ENCODE results near the gene KIAA1217.

The KIAA1217 gene

DNA sequence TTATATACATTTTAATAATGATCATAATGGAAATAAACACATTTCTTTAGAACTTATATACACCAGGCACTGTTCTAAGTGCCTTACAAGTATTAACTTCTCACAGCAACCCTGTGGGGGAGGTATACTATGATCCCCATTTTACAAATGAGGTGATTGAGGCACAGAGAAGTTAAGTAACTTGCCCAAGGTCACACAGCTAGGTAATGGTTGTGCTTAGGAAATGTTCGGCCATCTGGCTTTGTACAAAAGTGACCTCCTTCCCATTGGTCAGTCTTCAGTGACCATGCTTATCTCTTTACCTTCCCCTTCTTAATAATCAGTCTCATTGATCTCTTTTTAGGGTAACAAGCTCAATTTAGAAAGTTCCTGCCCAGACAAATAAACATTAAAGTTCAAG, 158.8 kb downstream of the KIAA1217 start:
- no peak for DNase-seq (ENCODE audit: low spot score)

- no peak for DNase-seq (ENCODE audit: low spot score)
Measured at GRCh38 chr10:24370877-24371276, 161.9 kb downstream of the KIAA1217 start.

DNA sequence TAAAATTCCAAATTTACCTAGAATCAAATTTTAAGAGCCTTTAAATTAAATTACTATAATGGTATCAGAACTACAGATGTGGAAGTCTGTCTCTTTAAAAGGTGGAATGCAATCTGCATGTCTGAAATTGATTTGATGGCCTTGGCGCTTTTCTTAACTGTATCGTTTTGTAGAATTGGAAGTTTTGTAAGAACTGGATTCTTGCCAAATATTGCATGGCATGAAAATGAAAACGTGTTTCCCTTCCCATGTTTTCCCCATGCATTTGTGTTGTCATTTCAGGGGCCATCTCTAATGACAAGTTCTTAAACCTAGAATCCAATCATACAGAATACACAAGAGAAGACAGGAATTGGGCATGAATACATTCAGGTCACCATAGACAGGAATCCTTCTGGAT, 162.5 kb downstream of the KIAA1217 start:
- no peak for DNase-seq (ENCODE audit: low spot score)

GRCh38 chr10:24374134-24374915, 165.4 kb downstream of the KIAA1217 start:
- DNase-seq (ENCODE audit: low spot score) = no peak

DNA sequence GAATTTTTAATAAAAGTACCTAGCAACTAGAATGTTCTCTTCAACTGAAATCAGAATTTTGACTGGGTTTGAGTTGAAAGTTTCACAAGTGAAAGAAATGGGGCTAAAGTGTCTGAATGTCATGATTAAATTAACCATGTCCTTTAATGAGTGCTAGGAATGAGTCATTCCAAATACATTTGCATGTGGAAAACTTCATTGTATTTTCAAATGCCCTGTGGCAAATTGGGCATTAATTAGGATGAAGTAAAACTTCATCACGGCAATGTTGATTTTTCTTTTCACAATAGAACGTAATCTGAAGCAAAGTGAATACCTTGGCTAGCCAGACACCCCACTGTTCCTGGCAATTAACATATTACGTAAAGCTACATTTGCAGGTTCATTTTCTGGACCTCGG, 166.6 kb downstream of the KIAA1217 start:
- DNase-seq (ENCODE audit: low spot score) = no peak

GRCh38 chr10:24376731-24377130, 167.8 kb downstream of the KIAA1217 start:
- no peak for DNase-seq (ENCODE audit: low spot score)

DNA sequence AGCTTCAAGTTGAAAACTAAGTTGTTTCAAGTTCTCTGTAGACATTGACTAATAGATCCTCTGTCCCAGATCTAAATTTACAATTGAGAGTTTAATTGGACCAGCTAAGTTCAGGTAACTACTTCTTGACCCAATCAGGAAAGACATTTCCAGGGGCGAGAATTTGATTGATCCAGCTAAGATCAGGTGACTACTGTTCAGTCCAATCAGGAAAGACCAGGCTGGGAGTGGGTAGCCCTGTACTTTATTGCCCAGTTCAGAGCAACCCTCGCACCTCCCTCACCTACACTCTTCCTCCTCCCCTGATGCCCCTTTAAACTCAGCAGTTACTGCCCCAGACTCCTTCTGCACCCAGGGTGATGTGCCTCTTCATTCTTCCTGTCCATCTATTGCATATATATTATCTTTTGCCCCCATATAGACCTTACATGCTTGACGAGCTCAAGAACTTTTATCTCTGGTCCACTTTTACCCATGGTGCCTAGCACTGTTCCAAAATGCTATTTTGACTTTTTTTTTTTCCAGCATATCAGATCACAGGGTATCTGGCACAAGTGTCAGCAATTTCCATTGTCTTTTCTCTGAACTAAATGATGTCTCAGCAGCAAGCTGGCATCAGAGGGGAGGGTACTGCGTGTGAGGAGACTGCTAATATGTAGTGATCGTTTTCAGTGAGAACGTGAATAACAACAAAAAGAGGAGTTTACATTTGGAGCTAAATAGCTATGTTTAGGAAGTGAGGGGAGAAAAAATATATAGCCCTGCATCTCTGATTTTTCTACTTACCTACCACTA, 169.4 kb downstream of the KIAA1217 start:
- DNase-seq (ENCODE audit: low spot score) = peak; percentile 22

DNA sequence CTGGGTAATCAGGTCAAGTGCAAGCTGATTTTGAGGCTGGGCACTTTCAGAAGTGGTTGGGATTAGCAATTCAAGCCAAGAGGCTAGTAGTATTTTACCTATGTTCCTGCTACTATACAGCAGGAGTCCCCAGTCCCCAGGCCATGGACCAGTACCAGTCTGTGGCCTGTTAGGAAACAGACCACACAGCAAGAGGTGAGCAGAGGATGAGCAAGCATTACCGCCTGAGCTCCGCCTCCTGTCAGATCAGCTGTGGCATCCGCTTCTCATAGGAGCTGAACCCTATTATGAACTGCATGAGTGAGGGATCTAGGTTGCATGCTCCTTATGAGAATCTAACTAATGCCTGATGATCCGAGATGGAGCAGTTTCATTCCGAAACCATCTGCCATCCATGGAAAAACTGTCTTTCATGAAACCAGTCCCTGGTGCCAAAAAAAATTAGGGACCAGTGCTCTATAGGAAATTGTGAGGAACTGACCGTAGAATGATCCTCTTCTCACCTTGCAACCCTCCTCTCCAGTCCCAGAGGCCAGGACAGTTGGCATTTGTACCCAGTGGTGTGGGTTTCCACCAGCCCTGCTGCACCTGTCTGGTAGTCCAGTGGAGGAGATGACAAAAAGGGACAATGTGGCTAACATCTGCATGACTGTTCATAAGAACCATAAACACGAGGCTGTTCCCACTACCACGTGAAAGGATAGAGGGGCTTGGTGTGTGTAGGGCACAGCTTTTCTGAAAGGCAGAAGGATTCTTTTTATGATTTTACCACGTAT, 172.5 kb downstream of the KIAA1217 start:
- peak; percentile 46 for DNase-seq (ENCODE audit: low spot score)

DNA sequence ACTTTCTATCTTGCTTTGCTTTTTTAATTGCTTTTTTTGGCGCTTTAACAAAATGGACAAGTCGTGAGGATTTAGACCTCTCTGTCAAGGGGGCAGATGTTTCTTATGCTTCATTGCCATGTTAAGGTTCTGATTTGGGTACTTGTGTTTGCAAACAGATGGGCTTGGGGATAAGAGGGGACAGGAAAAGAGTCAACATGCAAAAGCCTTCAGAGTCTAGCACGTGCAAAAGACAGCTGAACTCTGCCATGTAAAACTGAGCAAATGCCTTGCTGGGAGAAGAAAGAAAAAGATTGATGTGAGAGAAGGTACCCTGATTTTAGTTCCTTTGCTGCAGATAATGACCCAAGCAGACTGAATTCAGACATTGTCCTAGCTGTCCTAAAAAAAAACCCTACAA, 173.1 kb downstream of the KIAA1217 start:
- DNase-seq (ENCODE audit: low spot score) = peak; percentile 88

GRCh38 chr10:24382596-24382978, 173.6 kb downstream of the KIAA1217 start:
- peak; percentile 48 for DNase-seq (ENCODE audit: low spot score)

- no peak for DNase-seq (ENCODE audit: low spot score)
Measured at GRCh38 chr10:24382979-24383663, 174.2 kb downstream of the KIAA1217 start.

- DNase-seq (ENCODE audit: low spot score) = peak; percentile 94
Measured at GRCh38 chr10:24383681-24384106, 174.8 kb downstream of the KIAA1217 start.

DNA sequence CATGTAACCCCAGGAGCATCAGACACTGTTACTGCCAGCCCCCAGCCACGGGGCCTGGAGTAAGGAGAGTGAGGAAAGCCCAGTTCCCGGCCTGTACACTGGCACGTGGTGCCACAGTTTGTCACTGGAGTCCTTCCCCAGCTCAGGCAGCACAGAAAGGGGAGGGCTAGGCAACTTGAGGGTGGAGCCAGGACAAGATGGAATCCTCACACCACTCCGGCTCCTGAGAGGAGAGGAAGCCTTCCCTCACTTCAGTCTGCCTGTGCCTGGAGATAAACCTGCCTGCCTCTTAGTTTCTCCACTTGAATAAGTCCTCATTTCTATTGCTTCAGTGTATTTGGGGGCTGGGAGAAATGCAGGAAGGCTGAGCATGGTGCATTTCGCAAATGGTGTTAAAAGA, 176.0 kb downstream of the KIAA1217 start:
- DNase-seq (ENCODE audit: low spot score) = no peak

GRCh38 chr10:24385776-24386175, 176.8 kb downstream of the KIAA1217 start:
- no peak for DNase-seq (ENCODE audit: low spot score)

DNA sequence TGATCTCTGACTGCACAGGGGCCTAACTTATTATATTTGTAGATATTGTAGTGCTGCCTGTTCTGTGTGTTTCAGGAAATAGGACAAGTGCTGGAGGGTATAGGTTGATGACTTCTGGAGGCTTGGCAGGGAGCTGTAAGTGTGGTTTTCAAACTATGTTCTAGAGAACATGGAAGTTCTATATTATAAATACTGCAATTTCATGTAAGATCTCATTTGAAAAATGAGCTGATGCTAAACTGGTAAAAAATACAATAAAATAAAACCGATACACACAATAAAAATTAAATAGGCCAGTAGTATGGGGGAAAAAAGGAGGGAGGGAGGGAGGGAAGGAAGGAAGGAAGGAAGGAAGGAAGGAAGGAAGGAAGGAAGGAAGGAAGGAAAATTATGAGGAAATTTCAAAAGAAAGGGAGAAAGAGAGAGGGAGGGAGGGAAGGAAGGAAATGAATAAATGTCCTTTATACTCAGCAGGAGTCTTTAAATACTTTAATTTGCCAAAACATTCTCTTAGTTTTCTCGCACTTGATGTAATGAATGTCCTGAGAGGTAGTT, 181.3 kb downstream of the KIAA1217 start:
- DNase-seq (ENCODE audit: low spot score) = no peak

GRCh38 chr10:24390746-24391145, 181.8 kb downstream of the KIAA1217 start:
- no peak for DNase-seq (ENCODE audit: low spot score)

- no peak for DNase-seq (ENCODE audit: low spot score)
Measured at GRCh38 chr10:24393201-24393600, 184.3 kb downstream of the KIAA1217 start.

DNA sequence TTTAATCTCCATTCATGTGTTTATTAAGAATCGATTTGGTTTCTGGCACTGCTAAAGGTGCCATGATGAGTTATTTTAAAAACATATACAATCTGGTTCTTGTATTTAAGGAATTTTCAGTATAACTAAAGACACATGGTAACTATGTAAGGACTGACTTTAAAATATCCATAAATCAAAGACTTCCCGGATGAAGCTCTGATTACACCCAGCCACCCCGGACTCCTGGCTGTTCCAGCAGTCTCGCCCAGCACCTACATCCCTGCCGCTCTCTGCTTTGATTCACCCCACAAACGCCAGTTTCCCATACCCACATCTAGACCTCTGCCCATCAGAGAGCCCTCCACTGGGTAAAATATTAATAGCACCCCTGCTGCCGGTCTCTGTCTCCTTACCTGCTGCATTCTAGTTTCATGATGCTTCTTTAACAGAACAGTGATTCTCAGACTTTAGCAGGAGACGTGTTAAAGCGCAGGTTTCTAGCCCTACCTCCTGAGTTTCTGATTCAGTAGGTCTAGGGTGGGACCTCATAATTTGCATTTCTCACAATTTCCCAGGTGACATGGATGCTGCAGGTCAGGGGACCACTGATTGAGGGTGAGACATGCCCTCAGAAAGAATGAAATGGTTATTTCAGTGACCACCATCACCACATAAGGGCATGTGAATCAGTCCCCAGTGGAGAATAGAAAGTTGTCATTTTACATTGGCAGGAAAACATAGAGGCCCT, 185.7 kb downstream of the KIAA1217 start:
- DNase-seq (ENCODE audit: low spot score) = no peak

GRCh38 chr10:24396396-24396795, 187.5 kb downstream of the KIAA1217 start:
- peak; percentile 9 for DNase-seq (ENCODE audit: low spot score)

- no peak for DNase-seq (ENCODE audit: low spot score)
Measured at GRCh38 chr10:24397662-24398061, 188.7 kb downstream of the KIAA1217 start.

GRCh38 chr10:24404567-24404966, 195.6 kb downstream of the KIAA1217 start:
- no peak for DNase-seq (ENCODE audit: low spot score)

Data from NAMALWA (cell line).